ENCODE measurements around the gene ZNF492.

ZNF492 gene

DNA sequence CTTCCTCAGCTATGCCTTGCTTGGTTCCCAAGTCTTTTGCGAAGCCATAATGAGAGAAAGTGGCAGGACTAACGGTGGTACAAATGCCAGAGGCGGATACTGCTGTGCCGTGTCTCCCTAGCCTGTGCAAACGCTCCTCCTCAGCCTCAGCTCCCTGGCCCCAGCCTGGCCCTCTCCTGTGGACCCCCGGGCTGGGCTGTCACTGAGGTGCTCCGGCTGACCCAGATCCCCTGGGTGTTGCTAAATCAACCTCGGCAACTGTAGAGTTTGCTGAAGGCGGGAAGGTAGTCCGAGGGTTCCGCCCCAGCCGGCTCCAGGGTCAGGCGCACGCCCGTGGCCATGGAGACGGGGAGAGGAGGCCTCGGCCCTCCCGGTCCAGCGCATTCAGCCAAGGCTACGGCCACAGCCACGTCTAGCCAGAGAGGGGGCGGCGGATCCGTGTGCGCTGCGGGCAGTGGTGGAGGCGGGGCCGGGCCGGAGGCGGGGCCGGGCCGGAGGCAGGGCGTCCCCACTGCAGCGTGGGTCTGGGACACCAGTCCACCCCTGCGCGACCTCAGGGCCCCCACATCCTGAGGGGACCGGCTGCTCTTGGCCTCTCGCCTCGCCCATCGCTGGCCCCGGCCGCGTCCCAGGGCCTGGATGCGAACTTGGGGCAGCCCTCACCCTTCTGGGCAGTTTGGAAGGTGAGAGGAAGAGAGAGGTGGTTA lies 16.4 kb upstream of the ZNF492 start:
- no peak overlapping the region for H3K4me3 ChIP-seq (replicated peaks; ENCODE audit: low read depth, low read length)
- TF ChIP-seq, protein P1, sequence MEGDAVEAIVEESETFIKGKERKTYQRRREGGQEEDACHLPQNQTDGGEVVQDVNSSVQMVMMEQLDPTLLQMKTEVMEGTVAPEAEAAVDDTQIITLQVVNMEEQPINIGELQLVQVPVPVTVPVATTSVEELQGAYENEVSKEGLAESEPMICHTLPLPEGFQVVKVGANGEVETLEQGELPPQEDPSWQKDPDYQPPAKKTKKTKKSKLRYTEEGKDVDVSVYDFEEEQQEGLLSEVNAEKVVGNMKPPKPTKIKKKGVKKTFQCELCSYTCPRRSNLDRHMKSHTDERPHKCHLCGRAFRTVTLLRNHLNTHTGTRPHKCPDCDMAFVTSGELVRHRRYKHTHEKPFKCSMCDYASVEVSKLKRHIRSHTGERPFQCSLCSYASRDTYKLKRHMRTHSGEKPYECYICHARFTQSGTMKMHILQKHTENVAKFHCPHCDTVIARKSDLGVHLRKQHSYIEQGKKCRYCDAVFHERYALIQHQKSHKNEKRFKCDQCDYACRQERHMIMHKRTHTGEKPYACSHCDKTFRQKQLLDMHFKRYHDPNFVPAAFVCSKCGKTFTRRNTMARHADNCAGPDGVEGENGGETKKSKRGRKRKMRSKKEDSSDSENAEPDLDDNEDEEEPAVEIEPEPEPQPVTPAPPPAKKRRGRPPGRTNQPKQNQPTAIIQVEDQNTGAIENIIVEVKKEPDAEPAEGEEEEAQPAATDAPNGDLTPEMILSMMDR (IDR thresholded peaks at IDR 0.05; ENCODE audit: low read length, missing control alignments): no peak
- DNase-seq (ENCODE audit: low read depth): no peak

DNA sequence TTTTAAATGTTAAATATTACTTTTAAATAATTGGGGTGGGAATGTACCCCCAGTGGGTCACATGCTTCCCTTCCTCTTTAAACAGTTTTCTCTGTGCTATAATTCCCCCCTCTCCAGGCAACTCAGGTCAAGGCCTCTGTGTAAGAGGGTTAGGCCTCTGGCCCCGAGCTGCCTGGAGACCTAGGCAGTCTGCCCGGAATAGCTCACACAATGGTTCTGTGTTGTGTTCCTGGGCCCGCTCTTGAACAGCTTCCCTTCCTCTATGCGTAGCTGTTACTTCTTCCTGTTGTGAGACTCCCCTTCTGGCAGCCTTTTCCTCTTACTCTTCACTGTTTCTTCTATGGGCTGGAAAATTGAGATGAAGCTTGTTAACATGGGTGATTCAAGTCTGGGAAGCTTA lies 14.8 kb upstream of the ZNF492 start:
- H3K4me3 ChIP-seq (replicated peaks; ENCODE audit: low read depth, low read length): no peak overlapping the region
- no peak for DNase-seq (ENCODE audit: low read depth)
- TF ChIP-seq, protein P1 (IDR thresholded peaks at IDR 0.05; ENCODE audit: low read length, missing control alignments): no peak

DNA sequence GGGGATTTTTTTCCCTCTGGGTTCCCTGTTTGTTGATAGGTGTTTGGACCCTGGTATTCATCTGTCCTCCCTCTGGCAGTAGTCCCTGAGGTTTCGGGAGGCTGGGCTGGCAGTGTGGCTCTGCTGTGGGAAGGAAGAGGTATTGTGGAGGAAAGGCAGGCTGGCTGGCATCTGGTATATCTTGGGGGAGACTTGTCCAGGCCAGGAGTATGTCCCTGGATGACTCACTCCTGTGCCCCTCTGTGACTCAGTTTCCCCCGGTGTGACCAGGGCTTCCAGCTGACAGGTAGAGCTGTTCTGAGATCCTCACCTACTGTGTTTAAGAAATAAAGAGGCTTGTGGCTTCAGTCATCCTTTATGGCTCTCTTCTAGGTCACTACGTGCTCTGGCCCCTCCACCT lies 14.2 kb upstream of the ZNF492 start:
- H3K4me3 ChIP-seq (replicated peaks; ENCODE audit: low read depth, low read length): no peak overlapping the region
- no peak for DNase-seq (ENCODE audit: low read depth)
- TF ChIP-seq, protein P1 (IDR thresholded peaks at IDR 0.05; ENCODE audit: low read length, missing control alignments): no peak

DNA sequence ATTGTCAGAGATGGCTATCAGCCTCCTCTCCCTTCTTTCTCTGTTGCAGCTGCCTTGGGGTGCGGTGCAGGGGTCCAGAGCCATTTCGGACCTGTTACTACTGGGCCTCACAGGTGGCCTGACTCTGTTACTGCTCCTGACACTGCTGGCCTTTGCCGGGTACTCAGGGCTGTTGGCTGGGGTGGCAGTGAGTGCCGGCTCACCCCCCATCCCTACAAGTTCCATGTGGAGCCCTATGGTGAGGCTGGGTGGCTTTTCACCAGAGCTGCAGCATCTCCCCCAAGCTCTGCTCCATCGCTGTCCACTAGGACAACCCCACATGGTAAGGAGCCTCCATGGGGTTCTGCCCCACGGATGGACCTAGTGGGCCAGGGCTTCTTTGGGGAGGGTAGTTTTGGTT lies 13.7 kb upstream of the ZNF492 start:
- no peak overlapping the region for H3K4me3 ChIP-seq (replicated peaks; ENCODE audit: low read depth, low read length)
- TF ChIP-seq, protein P1 (IDR thresholded peaks at IDR 0.05; ENCODE audit: low read length, missing control alignments): no peak
- no peak for DNase-seq (ENCODE audit: low read depth)

GRCh38 chr19:22620912-22621311 lies 13.2 kb upstream of the ZNF492 start:
- TF ChIP-seq, protein P1 (IDR thresholded peaks at IDR 0.05; ENCODE audit: low read length, missing control alignments): no peak
- no peak for DNase-seq (ENCODE audit: low read depth)
- H3K4me3 ChIP-seq (replicated peaks; ENCODE audit: low read depth, low read length): no peak overlapping the region

GRCh38 chr19:22622020-22622419 lies 12.1 kb upstream of the ZNF492 start:
- TF ChIP-seq, protein P1 (IDR thresholded peaks at IDR 0.05; ENCODE audit: low read length, missing control alignments): no peak
- DNase-seq (ENCODE audit: low read depth): no peak
- no peak overlapping the region for H3K4me3 ChIP-seq (replicated peaks; ENCODE audit: low read depth, low read length)
